DMS 273 treated with DMSO at 0.1 percent for 48 hours (cell line): Measurements from ENCODE around the gene HOXA1.
A peak's percentile ranks its signal among the peaks of the same experiment; 100 is the strongest.

Source experiments
- DNase-seq: peaks from one replicate; lab custom pipeline; 2025; lab: John Stamatoyannopoulos, UW

The HOXA1 gene

GRCh38 chr7:27095897-27096767 lies at the start of gene HOXA1:
Gene HOXA1, minus strand, starts transcription at chr7:27096000. Its CDS starts 88 bp downstream, at chr7:27095912.
- peak; percentile 82 for DNase-seq

DNA sequence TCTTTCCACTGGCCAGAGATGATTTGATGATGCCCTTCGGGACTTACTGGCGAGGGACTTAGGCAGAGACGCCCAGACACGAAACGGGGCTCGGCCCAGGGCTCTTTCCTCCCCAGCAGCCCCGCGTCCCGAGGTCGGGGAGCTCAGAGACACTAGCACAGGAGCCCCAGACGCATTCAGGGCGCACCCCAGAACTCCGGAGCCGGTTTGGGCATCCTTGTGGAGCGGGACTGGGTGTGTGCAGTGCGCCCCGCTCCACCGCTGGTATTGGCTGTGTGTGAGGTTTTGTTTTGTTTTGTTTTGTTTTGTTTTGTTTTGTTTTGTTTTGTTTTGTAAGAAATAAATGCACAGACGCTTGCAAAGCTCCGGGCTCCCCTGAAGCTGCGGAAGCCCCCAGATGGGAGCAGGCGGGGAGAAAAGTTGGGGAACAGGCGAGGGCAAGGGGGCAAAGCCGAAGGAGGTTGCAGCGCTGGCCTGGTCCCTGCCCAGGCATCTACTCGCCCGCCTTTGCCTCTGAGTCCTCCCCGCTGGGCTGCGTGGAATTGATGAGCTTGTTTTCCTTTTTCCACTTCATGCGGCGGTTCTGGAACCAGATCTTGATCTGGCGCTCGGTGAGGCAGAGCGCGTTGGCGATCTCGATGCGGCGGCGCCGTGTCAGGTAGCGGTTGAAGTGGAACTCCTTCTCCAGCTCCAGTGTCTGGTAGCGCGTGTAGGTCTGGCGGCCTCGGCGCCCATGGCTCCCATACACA lies 49.5 kb upstream of the HOXA1 start:
- DNase-seq, result no peak

DNA sequence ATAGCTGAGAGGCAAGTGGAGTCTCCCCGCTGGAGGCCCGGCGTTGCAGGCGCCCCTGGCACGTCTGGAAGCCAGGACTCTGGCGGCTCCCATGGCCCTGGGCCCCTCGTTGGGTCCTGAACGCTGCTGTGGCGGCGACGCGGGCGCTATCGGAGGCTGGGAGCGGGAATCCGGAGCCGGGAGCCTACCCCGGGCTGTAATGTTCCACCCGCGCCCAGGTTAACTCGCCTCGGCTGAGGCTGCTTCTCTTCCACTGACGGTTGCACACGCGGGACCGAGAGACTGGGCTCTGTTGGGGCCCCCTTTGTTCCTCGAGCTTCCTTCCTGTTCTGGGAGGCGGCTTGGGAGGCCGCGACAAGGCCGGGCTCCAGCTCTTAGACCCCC lies 49.0 kb upstream of the HOXA1 start:
- DNase-seq, result no peak

DNA sequence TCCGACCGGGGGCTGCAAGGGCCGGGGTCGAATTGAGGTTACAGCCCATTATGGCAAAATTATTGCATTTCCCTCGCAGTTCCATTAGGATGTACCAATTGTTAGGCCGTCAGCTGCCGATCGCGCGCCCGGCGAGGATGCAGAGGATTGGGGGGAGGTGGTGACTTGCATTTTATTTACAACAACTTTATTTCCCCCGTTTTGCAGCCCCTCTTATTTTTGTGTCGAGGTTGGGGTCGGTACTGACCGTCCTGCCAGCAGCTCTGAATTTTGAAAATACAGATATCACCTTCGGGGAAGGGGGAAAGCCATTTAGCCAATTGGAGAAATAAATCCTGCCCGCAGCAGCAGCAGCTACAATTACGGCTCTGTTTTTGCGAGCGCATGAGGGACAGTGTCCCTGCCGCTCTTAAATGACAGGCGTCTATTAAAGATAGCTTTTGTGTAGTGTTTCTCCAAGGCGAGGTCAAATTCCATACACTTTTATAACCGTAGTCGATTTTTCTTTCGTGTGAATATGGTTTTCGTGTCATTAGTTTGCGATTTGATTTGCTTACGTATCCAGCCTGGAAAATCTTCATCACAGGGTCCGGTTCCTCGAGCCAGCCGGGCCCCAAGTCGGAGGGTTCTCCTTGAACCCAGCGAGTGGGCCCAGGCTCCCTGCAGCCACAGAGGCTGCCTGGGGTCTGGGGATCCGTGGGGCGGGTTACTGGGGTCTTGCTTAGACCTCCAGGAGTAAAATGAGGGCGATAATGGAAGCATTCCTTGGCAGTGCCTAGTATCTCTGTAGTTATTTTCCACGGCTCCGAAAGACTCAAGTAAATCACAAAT lies 48.4 kb upstream of the HOXA1 start:
- DNase-seq, result no peak

DNA sequence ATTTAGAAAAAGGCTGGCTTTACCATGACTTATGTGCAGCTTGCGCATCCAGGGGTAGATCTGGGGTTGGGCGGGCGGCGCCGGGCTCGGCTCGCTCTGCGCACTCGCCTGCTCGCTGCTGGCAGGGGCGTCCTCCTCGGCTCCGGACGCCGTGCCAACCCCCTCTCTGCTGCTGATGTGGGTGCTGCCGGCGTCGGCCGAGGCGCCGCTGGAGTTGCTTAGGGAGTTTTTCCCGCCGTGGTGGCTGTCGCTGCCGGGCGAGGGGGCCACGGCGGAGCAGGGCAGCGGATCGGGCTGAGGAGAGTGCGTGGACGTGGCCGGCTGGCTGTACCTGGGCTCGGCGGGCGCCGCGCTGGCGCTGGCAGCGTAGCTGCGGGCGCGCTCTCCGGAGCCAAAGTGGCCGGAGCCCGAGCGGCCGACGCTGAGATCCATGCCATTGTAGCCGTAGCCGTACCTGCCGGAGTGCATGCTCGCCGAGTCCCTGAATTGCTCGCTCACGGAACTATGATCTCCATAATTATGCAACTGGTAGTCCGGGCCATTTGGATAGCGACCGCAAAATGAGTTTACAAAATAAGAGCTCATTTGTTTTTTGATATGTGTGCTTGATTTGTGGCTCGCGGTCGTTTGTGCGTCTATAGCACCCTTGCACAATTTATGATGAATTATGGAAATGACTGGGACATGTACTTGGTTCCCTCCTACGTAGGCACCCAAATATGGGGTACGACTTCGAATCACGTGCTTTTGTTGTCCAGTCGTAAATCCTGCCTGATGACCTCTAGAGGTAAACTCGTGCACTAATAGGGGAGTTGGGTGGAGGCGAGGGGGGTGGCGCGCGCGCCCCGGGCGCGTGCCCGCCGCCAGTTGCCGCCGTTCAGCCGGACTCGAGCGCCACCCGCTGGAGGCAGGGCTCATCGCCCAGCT lies 47.5 kb upstream of the HOXA1 start, which contains the start of gene HOXA5:
Gene HOXA5, minus strand, starts transcription at position 659 of the 927 bp plus-strand sequence. Its CDS starts 74 bp downstream, at position 585.
- peak; percentile 89 for DNase-seq

GRCh38 chr7:27142580-27143022 lies 46.8 kb upstream of the HOXA1 start:
- DNase-seq, result no peak

- no peak for DNase-seq
These were observed 46.3 kb upstream of the HOXA1 start for GRCh38 chr7:27141923-27142579.

GRCh38 chr7:27141137-27141922 lies 45.5 kb upstream of the HOXA1 start:
- DNase-seq, result no peak

DNA sequence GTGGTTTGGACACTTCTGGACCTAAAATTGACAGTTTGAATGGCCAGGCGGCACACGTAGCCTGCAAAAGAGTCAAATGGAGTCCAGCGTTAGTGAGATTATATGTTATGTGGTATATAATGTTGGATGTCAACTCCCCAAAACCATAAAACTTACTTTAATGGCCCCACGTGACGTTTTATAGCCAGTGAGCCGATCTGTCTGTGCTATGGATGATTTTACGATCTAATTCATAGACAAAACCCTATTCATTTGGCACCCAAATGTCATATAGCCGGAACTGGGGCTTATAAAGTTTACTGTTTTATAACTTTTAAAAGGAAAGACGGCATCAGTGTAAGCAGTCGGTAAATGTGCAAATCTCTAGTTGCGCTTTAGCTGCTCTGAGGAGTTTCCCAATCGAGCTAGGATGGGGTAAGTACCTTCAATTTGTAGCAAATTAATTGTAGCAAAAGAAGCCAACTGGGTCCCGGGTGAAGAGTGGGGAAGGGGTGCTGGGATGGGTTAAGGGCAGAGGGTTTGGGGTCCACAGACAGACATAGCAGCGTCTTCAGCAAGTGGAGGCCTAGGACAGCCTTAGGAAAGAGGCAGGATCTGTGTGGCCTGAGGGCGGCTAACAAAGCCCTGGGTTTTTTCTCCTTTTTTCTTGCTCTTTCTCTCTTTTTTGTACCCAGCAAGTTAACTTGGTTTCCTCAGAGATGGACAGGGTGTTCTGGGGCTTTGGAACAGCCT lies 44.5 kb upstream of the HOXA1 start:
- DNase-seq, result no peak

- no peak for DNase-seq
These were observed 43.7 kb upstream of the HOXA1 start for GRCh38 chr7:27139334-27140125.

DNA sequence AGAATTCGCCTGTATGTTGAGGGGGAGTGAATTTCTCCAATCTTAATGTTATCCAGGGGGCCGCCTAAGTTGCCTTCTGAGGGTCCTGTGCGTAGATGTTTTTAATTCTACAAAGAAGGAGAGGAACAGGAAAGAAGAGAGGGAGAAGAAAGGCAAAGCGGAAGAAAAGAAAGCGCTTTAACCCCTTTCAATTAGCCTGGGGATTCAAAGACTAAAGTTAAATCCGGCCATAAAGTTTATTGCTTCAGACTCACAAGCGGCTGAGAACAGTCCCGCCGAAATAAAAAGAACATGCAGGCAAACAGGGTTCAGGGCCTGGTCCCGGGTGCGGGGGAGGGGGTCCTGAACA lies 43.2 kb upstream of the HOXA1 start:
- no peak for DNase-seq

DNA sequence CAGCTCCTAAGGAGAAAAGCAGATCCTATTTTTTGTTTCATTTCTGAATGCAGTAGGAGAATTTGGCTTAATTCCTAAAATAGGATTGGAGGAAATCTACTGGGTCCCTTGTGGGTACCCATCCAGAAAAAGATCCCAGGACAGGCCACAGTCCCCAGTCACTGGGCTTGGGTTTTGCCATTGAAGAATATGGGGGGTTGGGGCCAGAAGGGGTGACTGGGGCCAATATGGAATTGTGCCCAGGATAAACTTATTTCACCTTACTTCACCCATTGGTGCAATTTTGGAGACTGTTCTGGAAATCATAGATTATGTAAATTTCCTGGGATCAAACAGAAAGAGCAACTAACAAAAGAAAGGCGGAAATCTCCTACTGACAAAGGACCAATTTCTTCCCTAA lies 42.7 kb upstream of the HOXA1 start:
- no peak for DNase-seq

DNA sequence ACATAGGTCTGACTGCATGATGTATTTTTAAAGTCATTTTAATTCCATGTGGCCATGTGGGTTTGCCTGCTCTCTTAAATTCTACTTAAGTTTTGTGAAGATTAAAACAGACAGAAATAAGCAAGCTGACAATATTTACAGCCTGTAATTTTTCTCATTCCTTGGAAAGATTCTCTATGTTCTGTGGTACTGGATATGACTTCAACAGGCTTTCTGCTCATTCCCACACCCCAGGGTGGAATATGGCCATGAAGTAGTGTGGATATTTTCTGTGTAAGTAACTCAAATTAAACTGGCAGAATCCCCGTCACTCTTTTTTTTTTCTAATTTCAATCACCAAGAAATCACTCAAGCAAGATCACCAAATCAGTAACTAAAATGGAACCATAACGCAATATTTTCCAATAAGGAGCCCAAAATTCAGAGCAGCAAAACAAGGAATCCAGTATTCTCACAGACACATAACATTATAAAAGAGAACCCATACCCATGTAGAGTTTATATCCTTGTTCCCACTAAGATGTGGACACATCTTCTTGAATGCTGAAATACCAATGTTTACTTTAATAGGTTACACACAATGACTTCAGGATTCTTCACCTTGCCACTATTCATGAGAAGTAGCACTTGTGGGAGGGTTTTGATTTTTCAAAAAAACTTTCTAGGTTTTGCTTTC lies 42.0 kb upstream of the HOXA1 start:
- no peak for DNase-seq

DNA sequence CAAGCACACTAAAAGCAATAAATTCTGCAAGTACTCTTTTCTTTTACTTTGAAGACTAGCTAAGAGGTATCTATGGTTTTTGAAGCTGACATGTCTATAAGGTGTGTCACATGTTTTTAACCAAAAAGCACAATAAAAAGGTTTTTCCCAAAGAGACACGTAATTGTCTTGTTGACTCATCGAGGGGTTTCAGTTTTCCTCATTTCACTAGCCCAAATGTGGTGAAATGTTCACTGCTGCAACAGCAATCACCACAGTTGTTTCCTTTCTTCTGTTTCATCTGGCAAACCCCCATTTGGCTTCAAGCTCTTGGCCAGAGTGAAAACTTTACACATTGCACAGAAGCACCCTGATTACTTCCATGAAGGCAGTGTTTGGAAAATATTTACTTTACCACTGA lies 38.6 kb upstream of the HOXA1 start:
- DNase-seq, result no peak

- no peak for DNase-seq
These were observed 37.8 kb upstream of the HOXA1 start for GRCh38 chr7:27133409-27134231.

- no peak for DNase-seq
These were observed 37.2 kb upstream of the HOXA1 start for GRCh38 chr7:27132978-27133377.

DNA sequence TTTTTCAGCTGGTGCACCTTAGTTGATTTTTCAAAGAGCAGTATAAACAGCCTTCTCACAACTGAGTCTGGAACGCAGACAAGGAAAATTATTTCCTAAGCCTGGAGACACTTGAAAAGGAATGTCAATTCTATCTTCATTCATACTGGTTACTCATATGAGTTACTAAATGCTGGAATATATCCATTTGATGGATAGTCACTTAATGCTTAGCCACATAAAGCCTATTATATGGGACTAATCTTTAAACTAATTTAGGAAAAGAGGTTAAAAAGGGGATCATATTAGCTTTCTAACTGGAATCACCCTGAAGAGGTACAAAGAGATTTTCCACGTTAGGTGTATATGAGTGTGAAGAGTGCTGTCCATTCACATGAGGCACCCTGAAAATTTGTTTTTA lies 36.4 kb upstream of the HOXA1 start:
- no peak for DNase-seq
